ENCODE results near the gene DOCK4.

The DOCK4 gene

GRCh38 chr7:112080978-112081377 lies 125.2 kb downstream of the DOCK4 start:
- DNase-seq (ENCODE audit: low spot score), result peak; percentile 11

GRCh38 chr7:112080441-112080840 lies 125.8 kb downstream of the DOCK4 start:
- DNase-seq (ENCODE audit: low spot score), result peak; percentile 11

- DNase-seq (ENCODE audit: low spot score), result peak; percentile 3
These were observed 126.5 kb downstream of the DOCK4 start for GRCh38 chr7:112079673-112080072.

- DNase-seq (ENCODE audit: low spot score), result no peak
These were observed 127.1 kb downstream of the DOCK4 start for GRCh38 chr7:112079122-112079521.

GRCh38 chr7:112076324-112076723 lies 129.9 kb downstream of the DOCK4 start:
- DNase-seq (ENCODE audit: low spot score), result no peak

- no peak for DNase-seq (ENCODE audit: low spot score)
These were observed 131.7 kb downstream of the DOCK4 start for GRCh38 chr7:112074464-112074863.

- DNase-seq (ENCODE audit: low spot score), result no peak
These were observed 132.7 kb downstream of the DOCK4 start for GRCh38 chr7:112073530-112073929.

- DNase-seq (ENCODE audit: low spot score), result no peak
These were observed 133.5 kb downstream of the DOCK4 start for GRCh38 chr7:112072541-112073245.

GRCh38 chr7:112071856-112072255 lies 134.3 kb downstream of the DOCK4 start:
- no peak for DNase-seq (ENCODE audit: low spot score)

- no peak for DNase-seq (ENCODE audit: low spot score)
These were observed 135.4 kb downstream of the DOCK4 start for GRCh38 chr7:112070674-112071256.

- no peak for DNase-seq (ENCODE audit: low spot score)
These were observed 136.3 kb downstream of the DOCK4 start for GRCh38 chr7:112069879-112070321.

GRCh38 chr7:112068967-112069366 lies 137.2 kb downstream of the DOCK4 start:
- no peak for DNase-seq (ENCODE audit: low spot score)

- DNase-seq (ENCODE audit: low spot score), result no peak
These were observed 138.3 kb downstream of the DOCK4 start for GRCh38 chr7:112067632-112068540.

GRCh38 chr7:112067200-112067599 lies 139.0 kb downstream of the DOCK4 start:
- DNase-seq (ENCODE audit: low spot score), result no peak

- no peak for DNase-seq (ENCODE audit: low spot score)
These were observed 140.4 kb downstream of the DOCK4 start for GRCh38 chr7:112065758-112066157.

GRCh38 chr7:112064627-112065385 lies 141.4 kb downstream of the DOCK4 start:
- no peak for DNase-seq (ENCODE audit: low spot score)

- no peak for DNase-seq (ENCODE audit: low spot score)
These were observed 142.2 kb downstream of the DOCK4 start for GRCh38 chr7:112063974-112064373.

- DNase-seq (ENCODE audit: low spot score), result no peak
These were observed 145.1 kb downstream of the DOCK4 start for GRCh38 chr7:112061051-112061450.

- no peak for DNase-seq (ENCODE audit: low spot score)
These were observed 145.6 kb downstream of the DOCK4 start for GRCh38 chr7:112060625-112061024.

- no peak for DNase-seq (ENCODE audit: low spot score)
These were observed 146.5 kb downstream of the DOCK4 start for GRCh38 chr7:112059675-112060074.

- no peak for DNase-seq (ENCODE audit: low spot score)
These were observed 147.5 kb downstream of the DOCK4 start for GRCh38 chr7:112058686-112059085.

- DNase-seq (ENCODE audit: low spot score), result no peak
These were observed 149.8 kb downstream of the DOCK4 start for GRCh38 chr7:112056409-112056808.
